ENCODE measurements around the gene ERGIC3.

Gene ERGIC3

DNA sequence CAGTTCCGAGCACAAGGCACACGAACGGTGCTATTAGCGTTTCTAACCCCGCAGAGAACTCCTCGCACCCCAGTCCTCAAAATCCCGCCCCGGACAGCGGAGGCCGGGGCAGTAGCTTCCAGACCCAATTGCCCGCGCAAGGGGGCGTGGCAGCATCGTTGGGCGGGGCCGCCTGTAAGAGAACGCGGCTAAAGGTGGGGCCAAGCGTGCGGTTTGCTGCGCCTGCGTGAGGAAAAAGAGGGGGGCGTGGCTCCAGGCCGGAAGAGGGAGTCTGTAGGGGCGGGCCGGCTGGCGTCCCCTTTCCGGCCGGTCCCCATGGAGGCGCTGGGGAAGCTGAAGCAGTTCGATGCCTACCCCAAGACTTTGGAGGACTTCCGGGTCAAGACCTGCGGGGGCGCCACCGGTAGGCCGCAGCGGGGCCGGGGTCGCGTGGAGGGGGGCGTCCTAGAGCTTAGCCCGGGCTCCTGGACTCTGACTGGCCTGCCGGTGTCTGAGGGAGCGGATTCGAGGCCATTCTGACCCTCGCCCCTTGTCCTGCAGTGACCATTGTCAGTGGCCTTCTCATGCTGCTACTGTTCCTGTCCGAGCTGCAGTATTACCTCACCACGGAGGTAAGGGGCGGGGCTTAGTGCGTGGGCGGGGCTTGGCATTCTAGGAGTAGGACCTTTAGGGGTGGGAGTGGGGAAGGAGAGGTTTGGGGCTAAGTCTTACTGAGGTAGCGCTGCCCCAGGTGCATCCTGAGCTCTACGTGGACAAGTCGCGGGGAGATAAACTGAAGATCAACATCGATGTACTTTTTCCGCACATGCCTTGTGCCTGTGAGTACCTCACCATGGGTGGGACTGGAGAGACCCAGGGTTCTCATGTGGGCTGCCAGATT, at the start of gene ERGIC3:
TSS of gene ERGIC3 (plus strand) at position 296 of the 880 bp plus-strand sequence. CDS start at position 316, 20 bp downstream.
- DNase-seq (ENCODE audit: low read depth, low spot score) = peak; percentile 83

- no peak for DNase-seq (ENCODE audit: low read depth, low spot score)
These were observed 49.5 kb upstream of the ERGIC3 start for GRCh38 chr20:35492352-35492751.

DNA sequence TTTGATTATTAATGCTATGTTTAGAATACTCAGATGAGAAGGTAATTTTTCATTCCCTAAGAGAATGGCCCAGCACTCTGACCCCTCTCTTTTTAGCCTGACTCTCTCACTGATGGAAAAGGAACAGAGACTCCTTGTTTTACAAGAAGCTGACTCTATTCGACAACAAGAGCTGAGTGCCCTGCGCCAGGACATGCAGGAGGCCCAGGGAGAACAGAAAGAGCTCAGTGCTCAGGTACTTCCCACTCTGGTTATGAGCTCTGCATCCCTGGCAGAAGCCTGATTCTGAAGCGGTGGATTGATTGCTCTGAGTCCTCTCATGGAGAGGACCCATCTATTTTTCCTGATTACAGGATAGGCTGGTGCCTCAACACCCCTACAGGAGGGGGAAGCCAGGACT, 45.4 kb upstream of the ERGIC3 start:
- DNase-seq (ENCODE audit: low read depth, low spot score) = no peak

DNA sequence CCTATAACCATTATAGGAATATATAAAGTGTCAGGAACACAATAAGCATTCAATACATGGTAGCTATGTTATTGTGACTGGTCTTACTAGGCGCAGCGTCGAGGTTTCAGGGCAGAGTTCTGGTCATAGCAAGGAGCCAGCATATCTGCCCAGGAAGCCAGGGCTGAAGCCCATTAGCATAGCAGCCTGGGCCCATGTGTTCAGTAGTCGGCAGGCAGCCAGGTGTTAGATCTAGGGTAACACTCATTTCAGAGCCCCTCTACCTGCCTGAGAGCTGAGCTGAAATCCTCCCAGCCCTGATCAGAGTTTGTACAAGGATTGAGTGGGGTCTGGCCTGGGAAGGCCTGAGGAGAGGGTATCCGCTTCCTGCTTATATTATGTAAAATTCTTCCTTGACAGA, 44.6 kb upstream of the ERGIC3 start:
- DNase-seq (ENCODE audit: low read depth, low spot score) = no peak

DNA sequence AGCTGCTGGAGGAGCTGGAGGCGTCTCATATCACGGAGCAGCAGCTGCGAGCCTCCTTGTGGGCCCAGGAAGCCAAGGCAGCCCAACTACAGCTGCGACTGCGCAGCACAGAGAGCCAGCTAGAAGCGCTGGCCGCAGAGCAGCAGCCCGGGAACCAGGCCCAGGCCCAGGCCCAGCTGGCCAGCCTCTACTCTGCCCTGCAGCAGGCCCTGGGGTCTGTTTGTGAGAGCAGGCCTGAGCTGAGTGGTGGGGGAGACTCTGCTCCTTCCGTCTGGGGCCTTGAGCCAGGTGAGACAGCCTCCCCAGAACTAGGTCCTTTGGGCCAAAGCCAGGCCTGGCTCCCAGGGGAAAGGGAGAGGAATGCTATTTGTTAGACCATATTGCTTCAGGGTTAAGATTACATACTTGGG, 44.1 kb upstream of the ERGIC3 start:
- DNase-seq (ENCODE audit: low read depth, low spot score) = no peak

- no peak for DNase-seq (ENCODE audit: low read depth, low spot score)
These were observed 42.6 kb upstream of the ERGIC3 start for GRCh38 chr20:35499271-35499670.

DNA sequence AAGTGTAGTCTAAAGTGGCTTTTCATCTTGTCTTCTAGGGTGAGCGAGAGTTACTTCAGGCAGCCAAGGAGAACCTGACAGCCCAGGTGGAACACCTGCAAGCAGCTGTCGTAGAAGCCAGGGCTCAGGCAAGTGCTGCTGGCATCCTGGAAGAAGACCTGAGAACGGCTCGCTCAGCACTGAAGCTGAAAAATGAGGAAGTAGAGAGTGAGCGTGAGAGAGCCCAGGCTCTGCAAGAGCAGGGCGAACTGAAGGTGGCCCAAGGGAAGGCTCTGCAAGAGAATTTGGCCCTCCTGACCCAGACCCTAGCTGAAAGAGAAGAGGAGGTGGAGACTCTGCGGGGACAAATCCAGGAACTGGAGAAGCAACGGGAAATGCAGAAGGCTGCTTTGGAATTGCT, 39.5 kb upstream of the ERGIC3 start:
- DNase-seq (ENCODE audit: low read depth, low spot score) = no peak

DNA sequence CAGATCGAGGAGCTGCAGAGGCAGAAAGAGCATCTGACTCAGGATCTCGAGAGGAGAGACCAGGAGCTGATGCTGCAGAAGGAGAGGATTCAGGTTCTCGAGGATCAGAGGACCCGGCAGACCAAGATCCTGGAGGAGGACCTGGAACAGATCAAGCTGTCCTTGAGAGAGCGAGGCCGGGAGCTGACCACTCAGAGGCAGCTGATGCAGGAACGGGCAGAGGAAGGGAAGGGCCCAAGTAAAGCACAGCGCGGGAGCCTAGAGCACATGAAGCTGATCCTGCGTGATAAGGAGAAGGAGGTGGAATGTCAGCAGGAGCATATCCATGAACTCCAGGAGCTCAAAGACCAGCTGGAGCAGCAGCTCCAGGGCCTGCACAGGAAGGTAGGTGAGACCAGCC, 38.6 kb upstream of the ERGIC3 start:
- DNase-seq (ENCODE audit: low read depth, low spot score) = no peak

DNA sequence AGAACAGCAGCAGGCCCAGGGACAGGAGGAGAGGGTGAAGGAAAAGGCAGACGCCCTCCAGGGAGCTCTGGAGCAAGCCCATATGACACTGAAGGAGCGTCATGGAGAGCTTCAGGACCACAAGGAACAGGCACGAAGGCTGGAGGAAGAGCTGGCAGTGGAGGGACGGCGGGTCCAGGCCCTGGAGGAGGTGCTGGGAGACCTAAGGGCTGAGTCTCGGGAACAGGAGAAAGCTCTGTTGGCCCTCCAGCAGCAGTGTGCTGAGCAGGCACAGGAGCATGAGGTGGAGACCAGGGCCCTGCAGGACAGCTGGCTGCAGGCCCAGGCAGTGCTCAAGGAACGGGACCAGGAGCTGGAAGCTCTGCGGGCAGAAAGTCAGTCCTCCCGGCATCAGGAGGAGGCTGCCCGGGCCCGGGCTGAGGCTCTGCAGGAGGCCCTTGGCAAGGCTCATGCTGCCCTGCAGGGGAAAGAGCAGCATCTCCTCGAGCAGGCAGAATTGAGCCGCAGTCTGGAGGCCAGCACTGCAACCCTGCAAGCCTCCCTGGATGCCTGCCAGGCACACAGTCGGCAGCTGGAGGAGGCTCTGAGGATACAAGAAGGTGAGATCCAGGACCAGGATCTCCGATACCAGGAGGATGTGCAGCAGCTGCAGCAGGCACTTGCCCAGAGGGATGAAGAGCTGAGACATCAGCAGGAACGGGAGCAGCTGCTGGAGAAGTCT, 37.9 kb upstream of the ERGIC3 start:
- peak; percentile 67 for DNase-seq (ENCODE audit: low read depth, low spot score)

DNA sequence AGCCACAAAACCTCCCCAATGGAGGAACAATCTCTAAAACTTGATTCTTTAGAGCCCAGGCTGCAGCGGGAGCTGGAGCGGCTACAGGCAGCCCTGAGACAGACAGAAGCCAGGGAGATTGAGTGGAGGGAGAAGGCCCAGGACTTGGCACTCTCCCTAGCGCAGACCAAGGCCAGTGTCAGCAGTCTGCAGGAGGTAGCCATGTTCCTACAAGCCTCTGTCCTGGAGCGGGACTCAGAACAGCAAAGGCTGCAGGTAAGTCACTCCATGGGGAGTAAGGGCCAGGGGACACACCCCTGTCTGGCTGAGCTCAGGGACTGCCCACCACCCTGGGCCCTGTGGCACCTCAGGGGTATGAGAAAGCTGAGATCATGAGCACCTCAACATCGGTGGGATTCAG, 37.1 kb upstream of the ERGIC3 start:
- DNase-seq (ENCODE audit: low read depth, low spot score) = no peak

- DNase-seq (ENCODE audit: low read depth, low spot score) = no peak
These were observed 35.7 kb upstream of the ERGIC3 start for GRCh38 chr20:35506179-35506578.

GRCh38 chr20:35506872-35507638, 34.8 kb upstream of the ERGIC3 start:
- no peak for DNase-seq (ENCODE audit: low read depth, low spot score)

DNA sequence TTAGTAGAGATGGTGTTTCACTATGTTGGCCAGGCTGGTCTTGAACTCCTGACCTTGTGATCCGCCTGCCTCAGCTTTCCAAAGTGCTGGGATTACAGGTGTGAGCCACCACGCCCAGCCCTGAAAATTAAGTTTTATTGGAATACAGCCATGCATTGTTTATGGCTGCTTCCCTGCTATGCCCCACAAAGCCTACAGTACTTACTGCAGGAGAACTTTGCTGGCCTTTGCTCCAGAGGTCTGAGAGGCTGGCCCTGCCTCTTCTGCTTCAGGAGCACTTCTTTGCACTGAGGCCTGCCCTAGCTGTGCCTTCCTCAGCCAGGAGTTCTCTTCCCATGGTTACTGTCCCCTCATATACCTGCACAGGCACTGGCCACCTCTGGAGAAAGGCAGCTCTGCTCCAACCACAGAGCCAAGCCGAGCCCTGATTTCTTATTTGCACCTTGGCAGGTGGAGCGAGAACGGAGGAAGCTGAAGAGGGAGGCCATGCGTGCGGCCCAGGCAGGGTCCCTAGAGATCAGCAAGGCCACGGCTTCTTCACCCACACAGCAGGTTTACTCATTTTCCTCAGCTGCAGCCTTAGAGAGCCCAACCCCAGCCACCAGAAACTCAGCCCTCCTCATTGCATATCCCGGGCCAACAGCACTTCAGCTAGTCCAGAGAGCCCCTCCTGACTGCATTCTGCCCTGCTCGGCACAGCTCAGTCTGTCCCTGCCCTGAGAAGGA, 33.2 kb upstream of the ERGIC3 start:
- no peak for DNase-seq (ENCODE audit: low read depth, low spot score)

GRCh38 chr20:35510951-35511735, 30.7 kb upstream of the ERGIC3 start:
- no peak for DNase-seq (ENCODE audit: low read depth, low spot score)

GRCh38 chr20:35511814-35512420, 30.0 kb upstream of the ERGIC3 start:
- DNase-seq (ENCODE audit: low read depth, low spot score) = no peak

DNA sequence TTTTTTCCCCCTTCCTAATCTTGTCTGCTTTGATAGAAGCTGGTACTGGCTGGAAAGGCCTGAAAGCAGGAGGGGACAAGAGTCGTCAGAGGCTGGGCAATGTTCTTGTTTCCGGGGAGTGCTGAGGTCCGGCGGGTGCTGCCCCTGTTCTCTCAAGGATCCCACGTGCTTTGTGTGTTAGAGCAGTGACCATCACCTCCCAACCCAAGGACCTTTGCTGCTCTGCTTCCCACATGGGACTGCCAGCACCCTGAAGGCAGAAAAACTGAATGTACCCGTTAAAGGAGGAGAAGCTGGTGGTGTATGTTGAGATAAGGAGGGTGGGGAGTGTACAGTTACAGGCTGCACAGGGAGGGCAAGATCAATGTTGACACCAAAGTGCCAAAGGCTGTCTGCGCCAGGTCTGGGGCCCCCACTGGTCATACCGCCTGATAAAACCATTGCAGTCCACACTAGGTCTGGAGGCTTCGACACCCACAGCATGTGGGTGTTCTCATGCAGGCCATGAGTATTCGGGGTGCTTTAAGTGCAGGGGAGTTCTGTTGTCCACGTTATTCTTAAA, 27.4 kb upstream of the ERGIC3 start:
- DNase-seq (ENCODE audit: low read depth, low spot score) = no peak

GRCh38 chr20:35515341-35515740, 26.5 kb upstream of the ERGIC3 start:
- no peak for DNase-seq (ENCODE audit: low read depth, low spot score)

- DNase-seq (ENCODE audit: low read depth, low spot score) = no peak
These were observed 25.8 kb upstream of the ERGIC3 start for GRCh38 chr20:35515949-35516645.

DNA sequence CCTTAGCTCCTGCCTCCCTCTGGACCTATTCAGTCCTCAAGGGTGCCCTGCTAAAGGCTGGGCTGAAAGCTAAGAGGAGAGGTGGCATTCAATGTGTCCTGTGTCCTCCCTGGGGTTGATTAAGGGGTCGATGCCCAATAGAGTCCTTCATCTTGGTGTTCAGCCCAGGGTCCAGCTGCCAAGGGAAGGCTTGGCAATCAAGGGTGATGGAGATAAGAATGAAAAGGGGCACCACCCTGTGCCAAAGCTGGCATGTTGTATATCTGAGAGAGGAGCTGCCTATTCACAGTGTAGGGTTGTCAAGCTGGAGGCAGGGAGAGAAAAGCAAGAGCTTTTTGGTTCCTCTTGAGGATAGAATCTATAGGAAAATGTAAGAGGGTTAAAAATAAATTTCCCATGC, 24.8 kb upstream of the ERGIC3 start:
- DNase-seq (ENCODE audit: low read depth, low spot score) = no peak

Measured in brain pericyte (primary cell).